SK-N-SH (cell line): ENCODE data around the gene SLC34A1. TPM values are rescaled to one million over a fixed set of nuclear protein-coding genes. Genes with fewer than 3 reads are reported as not detected.

Experiments
- CTCF ChIA-PET: fragments of 300-600, 350-600 bp; formaldehyde crosslinking; extraction: SDS; loops from one replicate; lab custom pipeline; 2021; lab: Yijun Ruan, JAX
- POLR2A ChIA-PET: fragments of 350-600 bp; sonication (Branson Sonifier 250); formaldehyde crosslinking; extraction: SDS; loops from one replicate; lab custom pipeline; 2020; ENCODE audit warnings: antibody characterized with exemption, inconsistent platforms; lab: Yijun Ruan, JAX
- DNase-seq: peaks from one replicate; pipeline ENCODE4 v3.0.0; 2012
- H2AFZ ChIP-seq: fragments of 200-600 bp; sonication (generic); 2 replicates; pipeline ENCODE4 v1.8.1; 2016; ENCODE audit warnings: antibody characterized with exemption, mild to moderate bottlenecking, low read depth
- H3F3A ChIP-seq: fragments of 200-600 bp; sonication (generic); replicated peaks from 2 replicates; pipeline ENCODE3; 2016; ENCODE audit warnings: antibody characterized with exemption, mild to moderate bottlenecking; ENCODE audit not compliant: insufficient read depth
- H3K27ac ChIP-seq, 2 experiments: fragments of 200-500 bp in 1 of 2; fragments of 200-600 bp in 1 of 2; sonication (Bioruptor generic) in 1 of 2; sonication (generic), shearing (Covaris generic) in 1 of 2; 2 replicates each; pipeline versions ENCODE4 v1.5.1 to v1.6.1; 2014 to 2016; ENCODE audit warnings: low read depth in 2 of 2, inconsistent platforms in 1 of 2, low read length in 1 of 2, mild to moderate bottlenecking in 1 of 2, mixed read lengths in 1 of 2
- H3K27me3 ChIP-seq: fragments of 200-600 bp; sonication (generic), shearing (Covaris generic); 2 replicates; pipeline ENCODE4 v1.6.1; 2016; ENCODE audit warnings: mixed run types; ENCODE audit not compliant: insufficient read depth
- H3K36me3 ChIP-seq, 2 experiments: fragments of 200-500 bp in 1 of 2; fragments of 200-600 bp in 1 of 2; sonication (Bioruptor generic) in 1 of 2; sonication (generic) in 1 of 2; replicated peaks in 1 of 2; 2 replicates each; pipeline versions ENCODE3 to v1.5.1; 2014 to 2016; ENCODE audit warnings: low read length in 1 of 2, mild to moderate bottlenecking in 1 of 2; ENCODE audit not compliant: insufficient read depth in 2 of 2, control insufficient read depth in 1 of 2
- H3K4me1 ChIP-seq, 2 experiments: fragments of 200-500 bp in 1 of 2; fragments of 200-600 bp in 1 of 2; sonication (Bioruptor generic) in 1 of 2; sonication (generic), shearing (Covaris generic) in 1 of 2; 2 replicates each; pipeline versions ENCODE4 v1.5.1 to v1.6.1; 2014 to 2016; ENCODE audit warnings: low read depth in 1 of 2, low read length in 1 of 2, mixed run types in 1 of 2; ENCODE audit not compliant: insufficient read depth in 2 of 2, control insufficient read depth in 1 of 2
- H3K4me2 ChIP-seq: fragments of 200-600 bp; sonication (generic), shearing (Covaris generic); 2 replicates; pipeline ENCODE4 v1.6.1; 2017; ENCODE audit warnings: mixed run types
- H3K4me3 ChIP-seq, 2 experiments: fragments of 200-500 bp in 1 of 2; fragments of 200-600 bp in 1 of 2; sonication (Bioruptor generic) in 1 of 2; sonication (generic), shearing (Covaris generic) in 1 of 2; 2 replicates each; pipeline versions ENCODE4 v1.5.1 to v1.8.1; 2014 to 2016; ENCODE audit warnings: low read depth in 2 of 2, inconsistent platforms in 1 of 2, low read length in 1 of 2, mild to moderate bottlenecking in 1 of 2, mixed read lengths in 1 of 2, moderate library complexity in 1 of 2
- H3K79me2 ChIP-seq: fragments of 200-600 bp; sonication (generic); 2 replicates; pipeline ENCODE4 v1.8.1; 2017; ENCODE audit warnings: mild to moderate bottlenecking; ENCODE audit not compliant: insufficient read depth
- H3K9ac ChIP-seq: fragments of 200-600 bp; sonication (generic); 2 replicates; pipeline ENCODE4 v1.6.1; 2017; ENCODE audit warnings: mixed run types
- H3K9me2 ChIP-seq: fragments of 200-600 bp; sonication (generic); 2 replicates; pipeline ENCODE4 v1.6.1; 2017; ENCODE audit warnings: mixed run types
- H3K9me3 ChIP-seq: fragments of 200-600 bp; sonication (generic); 2 replicates; pipeline ENCODE4 v1.6.1; 2017; ENCODE audit warnings: mixed run types, mild to moderate bottlenecking, moderate library complexity
- H4K20me1 ChIP-seq: fragments of 200-600 bp; sonication (generic); 2 replicates; pipeline ENCODE4 v1.6.1; 2017; ENCODE audit warnings: mild to moderate bottlenecking, mixed run types; ENCODE audit not compliant: insufficient read depth
- CHD2 ChIP-seq: fragments of 150-350 bp; IDR thresholded peaks from 2 replicates; pipeline ENCODE4 v1.6.1; 2018; ENCODE audit warnings: low read length; ENCODE audit not compliant: partially characterized antibody
- EP300 ChIP-seq, 2 experiments: IDR thresholded peaks; 2 replicates each; pipeline versions ENCODE4 v1.4.0 to v1.6.1; 2012; ENCODE audit warnings: borderline replicate concordance in 1 of 2, low read depth in 1 of 2, low read length in 1 of 2
- FOSL2 ChIP-seq: IDR thresholded peaks from 2 replicates; pipeline ENCODE4 v1.4.0; 2012; ENCODE audit warnings: low read depth, mild to moderate bottlenecking, moderate library complexity, borderline replicate concordance
- FOXJ3 ChIP-seq: sonication (generic); formaldehyde crosslinking; IDR thresholded peaks from 2 replicates; pipeline ENCODE4 v1.5.1; 2020; ENCODE audit warnings: mild to moderate bottlenecking, missing genetic modification reagents
- MXI1 ChIP-seq: IDR thresholded peaks from 2 replicates; pipeline ENCODE4 v1.6.1; 2012; ENCODE audit warnings: mild to moderate bottlenecking, low read depth, low read length, improper control_type of control experiment
- NRF1 ChIP-seq: IDR thresholded peaks from 2 replicates; pipeline ENCODE4 v1.6.1; 2012; ENCODE audit warnings: low read depth, mild to moderate bottlenecking, low read length
- RAD21 ChIP-seq: IDR thresholded peaks from 2 replicates; pipeline ENCODE4 v1.6.1; 2012; ENCODE audit warnings: mild to moderate bottlenecking, low read length
- RCOR1 ChIP-seq: fragments of 150-350 bp; IDR thresholded peaks from 2 replicates; pipeline ENCODE4 v1.6.1; 2017; ENCODE audit warnings: antibody characterized with exemption, low read length
- SIN3A ChIP-seq: IDR thresholded peaks from 2 replicates; pipeline ENCODE4 v1.6.1; 2012; ENCODE audit warnings: low read depth, mild to moderate bottlenecking, low read length, moderate library complexity, borderline replicate concordance
- SMC3 ChIP-seq: IDR thresholded peaks from 2 replicates; pipeline ENCODE4 v1.6.1; 2012; ENCODE audit warnings: low read depth, low read length, improper control_type of control experiment
- TCF12 ChIP-seq: IDR thresholded peaks from 2 replicates; pipeline ENCODE4 v1.4.0; 2012
- TEAD4 ChIP-seq: IDR thresholded peaks from 2 replicates; pipeline ENCODE4 v1.4.0; 2012; ENCODE audit warnings: mild to moderate bottlenecking, borderline replicate concordance; ENCODE audit not compliant: insufficient read depth
- WGBS: methylation state at CpG from one replicate; pipeline ENCODE4 v1.1.6; 2017; ENCODE audit warnings: low lambda C conversion rate; 5-methylcytosine and 5-hydroxymethylcytosine counted together
- polyA plus RNA-seq, 3 experiments: library from polyadenylated mRNA; depleted of rRNA; stranded (reverse); fragments of >200 nt; gene quantifications; 2 replicates each; pipeline ENCODE4 v1.2.3, GENCODE V29; 2012
- TF ChIP-seq, protein P1 (sequence below): IDR thresholded peaks from 2 replicates; pipeline ENCODE4 v1.6.1; 2012; ENCODE audit warnings: mild to moderate bottlenecking, low read depth, low read length, moderate library complexity

Gene SLC34A1
- polyA plus RNA-seq, 1 of the 3 experiments (the other 2 are of a cell fraction): 0.03 TPM

DNA sequence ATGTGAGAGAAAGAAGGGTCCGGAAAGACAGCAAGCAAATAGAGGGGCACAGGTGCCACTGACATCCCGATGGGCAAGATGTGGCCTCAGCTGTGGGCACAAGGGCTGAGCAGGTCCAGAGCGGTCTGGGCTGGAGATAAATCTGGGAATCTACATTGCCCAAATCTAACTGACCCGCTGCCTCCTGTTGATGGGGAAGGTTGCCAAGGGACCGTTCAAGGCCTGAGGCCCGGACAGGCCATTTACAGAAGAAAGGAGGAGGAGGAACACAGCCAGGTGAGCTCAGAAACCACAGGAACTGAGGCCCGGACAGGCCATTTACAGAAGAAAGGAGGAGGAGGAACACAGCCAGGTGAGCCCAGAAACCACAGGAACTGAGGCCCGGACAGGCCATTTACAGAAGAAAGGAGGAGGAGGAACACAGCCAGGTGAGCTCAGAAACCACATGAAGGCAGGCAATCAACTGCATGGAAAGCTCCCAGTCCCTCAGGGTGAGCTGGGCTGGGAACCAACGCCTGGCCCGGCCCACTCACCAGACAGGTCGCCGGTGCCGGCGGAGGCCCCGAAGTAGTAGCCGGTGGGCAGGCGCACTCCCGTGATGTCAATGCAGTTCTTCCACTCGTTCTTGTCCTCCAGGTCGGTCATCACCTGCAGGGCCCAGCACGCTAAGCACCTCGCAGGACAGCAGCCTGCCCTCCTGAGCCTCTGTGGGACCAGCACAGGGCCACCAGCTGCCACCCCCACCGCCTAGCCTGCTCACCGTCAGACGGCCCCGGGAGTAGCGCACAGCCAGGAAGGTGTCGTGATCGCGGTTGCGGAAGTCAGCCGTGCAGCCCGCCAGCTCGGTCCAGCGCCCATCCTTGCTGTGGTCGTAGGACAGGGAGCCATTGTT, 47.4 kb upstream of the SLC34A1 start:
- Histone ChIP-seq H4K20me1 (peaks cover 4% of the 10 kb centered on the region; the same call in 1 of the 2 replicates), H3K27me3 (no peaks in the 10 kb centered on the region), H3K79me2 (peaks cover 25% of the 10 kb centered on the region; the same call in 1 of the 2 replicates), H3K9ac (no peak overlapping the region), H3K36me3 (peaks cover 7 to 75% of the 10 kb centered on the region in 2 experiments), H3K4me3 (no peak overlapping the region), H3K9me2 (no peaks in the 10 kb centered on the region), H3F3A (no peaks in the 10 kb centered on the region), H3K4me2 (no peak overlapping the region), H3K9me3 (no peaks in the 10 kb centered on the region), H3K4me1 (no peaks in the 10 kb centered on the region), H3K27ac (no peak overlapping the region), H2AFZ (no peak overlapping the region)
- 94% methylated on average over 21 of the region's 36 CpGs for WGBS
- POLR2A ChIA-PET: no interaction called here
- CTCF ChIA-PET: interaction anchor here (0.9 to 4.4 kb wide), 6 partner anchors 12 to 224 kb away, joined by 3 to 23 read pairs (median 4); no protein-coding TSS in a partner anchor
- no peak for TF ChIP-seq SMC3
- no peak for TF ChIP-seq TCF12
- no peak for TF ChIP-seq FOXJ3
- no peak for TF ChIP-seq EP300 (IDR thresholded peaks at IDR 0.05; ENCODE audit: borderline replicate concordance in 1 of 2, low read depth in 1 of 2, low read length in 1 of 2)
- TF ChIP-seq CHD2: no peak
- no peak for TF ChIP-seq RAD21
- TF ChIP-seq SIN3A: no peak
- no peak for TF ChIP-seq TEAD4
- no peak for TF ChIP-seq MXI1
- no peak for TF ChIP-seq FOSL2
- TF ChIP-seq, protein P1, sequence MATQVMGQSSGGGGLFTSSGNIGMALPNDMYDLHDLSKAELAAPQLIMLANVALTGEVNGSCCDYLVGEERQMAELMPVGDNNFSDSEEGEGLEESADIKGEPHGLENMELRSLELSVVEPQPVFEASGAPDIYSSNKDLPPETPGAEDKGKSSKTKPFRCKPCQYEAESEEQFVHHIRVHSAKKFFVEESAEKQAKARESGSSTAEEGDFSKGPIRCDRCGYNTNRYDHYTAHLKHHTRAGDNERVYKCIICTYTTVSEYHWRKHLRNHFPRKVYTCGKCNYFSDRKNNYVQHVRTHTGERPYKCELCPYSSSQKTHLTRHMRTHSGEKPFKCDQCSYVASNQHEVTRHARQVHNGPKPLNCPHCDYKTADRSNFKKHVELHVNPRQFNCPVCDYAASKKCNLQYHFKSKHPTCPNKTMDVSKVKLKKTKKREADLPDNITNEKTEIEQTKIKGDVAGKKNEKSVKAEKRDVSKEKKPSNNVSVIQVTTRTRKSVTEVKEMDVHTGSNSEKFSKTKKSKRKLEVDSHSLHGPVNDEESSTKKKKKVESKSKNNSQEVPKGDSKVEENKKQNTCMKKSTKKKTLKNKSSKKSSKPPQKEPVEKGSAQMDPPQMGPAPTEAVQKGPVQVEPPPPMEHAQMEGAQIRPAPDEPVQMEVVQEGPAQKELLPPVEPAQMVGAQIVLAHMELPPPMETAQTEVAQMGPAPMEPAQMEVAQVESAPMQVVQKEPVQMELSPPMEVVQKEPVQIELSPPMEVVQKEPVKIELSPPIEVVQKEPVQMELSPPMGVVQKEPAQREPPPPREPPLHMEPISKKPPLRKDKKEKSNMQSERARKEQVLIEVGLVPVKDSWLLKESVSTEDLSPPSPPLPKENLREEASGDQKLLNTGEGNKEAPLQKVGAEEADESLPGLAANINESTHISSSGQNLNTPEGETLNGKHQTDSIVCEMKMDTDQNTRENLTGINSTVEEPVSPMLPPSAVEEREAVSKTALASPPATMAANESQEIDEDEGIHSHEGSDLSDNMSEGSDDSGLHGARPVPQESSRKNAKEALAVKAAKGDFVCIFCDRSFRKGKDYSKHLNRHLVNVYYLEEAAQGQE: no peak
- no peak for TF ChIP-seq NRF1
- TF ChIP-seq RCOR1: no peak
- no peak for DNase-seq
